HFF-Myc (cell line): ENCODE data around the gene LNPK.
"Not testable (repeated sequence)": the region's sequence is repeated elsewhere in the genome, so short reads cannot be mapped to it uniquely, and the experiment has no call there.

Experiments used
- DNase-seq: peaks from one replicate; pipeline ENCODE4 v3.0.0-alpha.2; 2011; ENCODE audit warnings: low read depth; ENCODE audit errors: extremely low read depth
- H3K4me3 ChIP-seq: replicated peaks from 2 replicates; pipeline ENCODE4 v1.5.1; 2011; ENCODE audit warnings: low read depth, mild to moderate bottlenecking, control low read depth, low read length
- TF ChIP-seq, protein P1 (sequence below): IDR thresholded peaks from 2 replicates; pipeline ENCODE4 v1.5.1; 2012; ENCODE audit warnings: mild to moderate bottlenecking, low read depth, low read length, control low read depth; ENCODE audit errors: missing control alignments

The LNPK gene

DNA sequence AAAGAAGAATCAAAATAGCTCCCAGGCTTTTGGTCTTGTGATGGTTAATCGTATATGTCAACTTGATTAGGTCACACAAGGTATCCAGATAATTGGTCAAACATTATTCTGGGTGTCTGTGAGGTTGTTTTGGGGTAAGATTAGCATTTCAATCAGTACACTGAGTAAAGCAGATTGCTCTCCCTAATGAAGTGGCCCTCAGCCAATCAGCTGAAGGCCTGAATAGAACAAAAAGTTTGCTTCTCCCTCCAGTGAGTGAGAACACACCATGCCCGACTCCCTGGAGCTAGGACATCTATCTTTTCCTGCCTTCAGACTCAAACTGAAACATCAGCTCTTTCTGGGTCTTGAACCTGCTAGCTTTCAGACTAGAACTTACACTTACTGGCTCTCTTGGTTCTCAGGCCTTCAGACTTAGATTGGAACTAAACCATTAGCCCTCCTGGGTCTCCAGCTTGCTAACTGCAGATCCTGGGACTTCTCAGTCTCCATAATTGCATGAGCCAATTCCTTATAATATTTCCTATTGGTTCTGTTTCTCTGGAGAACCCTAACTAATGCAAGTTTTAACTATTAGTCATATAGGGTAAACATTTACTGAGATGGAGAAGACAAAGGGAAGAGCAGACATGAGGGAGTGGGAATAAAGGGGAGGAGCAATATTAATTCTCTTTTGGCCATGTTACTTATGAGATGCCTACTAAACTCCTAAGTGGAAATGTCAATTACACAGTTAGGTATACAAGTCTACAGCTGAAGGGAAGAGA lies 25.5 kb downstream of the LNPK start:
- no peak for DNase-seq
- TF ChIP-seq, protein P1, sequence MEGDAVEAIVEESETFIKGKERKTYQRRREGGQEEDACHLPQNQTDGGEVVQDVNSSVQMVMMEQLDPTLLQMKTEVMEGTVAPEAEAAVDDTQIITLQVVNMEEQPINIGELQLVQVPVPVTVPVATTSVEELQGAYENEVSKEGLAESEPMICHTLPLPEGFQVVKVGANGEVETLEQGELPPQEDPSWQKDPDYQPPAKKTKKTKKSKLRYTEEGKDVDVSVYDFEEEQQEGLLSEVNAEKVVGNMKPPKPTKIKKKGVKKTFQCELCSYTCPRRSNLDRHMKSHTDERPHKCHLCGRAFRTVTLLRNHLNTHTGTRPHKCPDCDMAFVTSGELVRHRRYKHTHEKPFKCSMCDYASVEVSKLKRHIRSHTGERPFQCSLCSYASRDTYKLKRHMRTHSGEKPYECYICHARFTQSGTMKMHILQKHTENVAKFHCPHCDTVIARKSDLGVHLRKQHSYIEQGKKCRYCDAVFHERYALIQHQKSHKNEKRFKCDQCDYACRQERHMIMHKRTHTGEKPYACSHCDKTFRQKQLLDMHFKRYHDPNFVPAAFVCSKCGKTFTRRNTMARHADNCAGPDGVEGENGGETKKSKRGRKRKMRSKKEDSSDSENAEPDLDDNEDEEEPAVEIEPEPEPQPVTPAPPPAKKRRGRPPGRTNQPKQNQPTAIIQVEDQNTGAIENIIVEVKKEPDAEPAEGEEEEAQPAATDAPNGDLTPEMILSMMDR, result no peak
- no peak overlapping the region for H3K4me3 ChIP-seq

DNA sequence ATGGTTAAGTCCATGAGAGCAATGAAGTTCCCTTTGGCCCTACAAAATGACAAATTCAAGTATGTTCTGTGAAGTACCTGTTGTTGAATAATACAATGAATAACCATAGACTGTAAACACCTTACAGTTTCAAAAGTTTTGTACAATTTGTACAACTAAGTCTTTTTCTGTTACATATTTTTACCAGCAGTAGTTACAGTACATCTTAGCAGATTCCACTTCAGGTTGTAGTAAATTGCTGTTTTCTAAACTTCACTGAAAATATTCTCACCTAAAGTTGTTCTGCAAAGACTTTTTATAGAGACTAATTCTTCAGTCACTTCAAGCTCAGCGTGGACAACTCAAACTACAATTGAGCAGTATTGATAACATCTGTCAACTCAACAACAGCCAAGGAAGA lies 28.7 kb downstream of the LNPK start:
- no peak for DNase-seq
- TF ChIP-seq, protein P1, result no peak
- no peak overlapping the region for H3K4me3 ChIP-seq

DNA sequence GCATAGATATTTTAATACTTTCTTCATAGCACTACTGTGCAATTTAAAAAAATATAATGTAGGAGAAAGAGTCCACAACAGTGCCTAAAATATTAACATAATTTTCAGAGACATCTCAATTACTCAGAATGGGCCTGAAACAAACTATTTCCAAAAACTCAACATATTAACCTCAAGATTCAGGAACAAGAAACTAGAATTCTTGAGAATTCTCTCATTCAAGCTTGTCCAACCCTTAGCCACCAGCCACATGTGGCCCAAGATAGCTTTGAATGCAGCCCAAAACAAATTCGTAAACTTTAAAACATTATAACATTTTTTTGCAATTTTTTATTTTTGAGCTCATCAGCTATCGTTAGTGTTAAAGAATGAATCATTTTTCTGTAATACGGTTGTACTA lies 35.2 kb downstream of the LNPK start:
- TF ChIP-seq, protein P1, result no peak
- DNase-seq, result no peak
- H3K4me3 ChIP-seq, result no peak overlapping the region

DNA sequence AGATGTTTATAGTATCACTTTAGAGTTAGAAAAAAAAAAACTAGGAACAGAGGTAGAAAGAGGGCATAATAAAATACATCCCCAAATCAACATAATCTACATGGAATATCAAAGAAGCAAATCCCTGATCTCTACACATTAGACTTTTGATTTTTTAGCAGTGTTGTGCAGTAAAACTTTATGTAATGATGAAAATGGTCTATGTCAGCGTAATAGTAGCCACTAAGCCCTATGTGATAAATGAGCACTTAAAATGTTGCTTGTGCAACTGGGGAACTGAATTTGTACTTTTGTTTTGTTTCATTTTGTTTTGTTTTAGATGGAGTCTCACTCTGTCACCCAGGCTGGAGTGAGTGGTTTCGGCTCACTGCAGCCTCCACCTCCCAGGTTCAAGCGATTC lies 36.3 kb downstream of the LNPK start:
- no peak overlapping the region for H3K4me3 ChIP-seq
- TF ChIP-seq, protein P1, result no peak
- no peak for DNase-seq

DNA sequence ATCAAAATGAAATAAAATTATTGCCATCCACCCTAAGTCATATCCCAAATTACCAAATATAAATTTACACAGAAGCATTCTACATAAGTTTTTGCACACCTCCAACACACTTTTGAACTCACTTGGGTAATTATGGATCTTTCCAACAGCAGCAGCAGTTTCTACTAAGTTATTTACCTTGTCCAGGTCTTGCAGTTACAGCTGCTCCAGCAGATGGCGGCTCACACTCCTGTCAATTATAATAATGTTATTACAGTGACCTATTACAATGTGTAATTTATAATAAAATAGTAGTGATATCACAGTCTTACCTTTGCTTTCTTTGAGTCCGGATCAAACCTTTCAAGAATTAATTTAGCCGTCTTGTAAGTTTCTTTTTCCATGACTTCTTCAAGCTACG lies 37.9 kb downstream of the LNPK start:
- DNase-seq, result no peak
- TF ChIP-seq, protein P1, result no peak
- H3K4me3 ChIP-seq, result no peak overlapping the region

DNA sequence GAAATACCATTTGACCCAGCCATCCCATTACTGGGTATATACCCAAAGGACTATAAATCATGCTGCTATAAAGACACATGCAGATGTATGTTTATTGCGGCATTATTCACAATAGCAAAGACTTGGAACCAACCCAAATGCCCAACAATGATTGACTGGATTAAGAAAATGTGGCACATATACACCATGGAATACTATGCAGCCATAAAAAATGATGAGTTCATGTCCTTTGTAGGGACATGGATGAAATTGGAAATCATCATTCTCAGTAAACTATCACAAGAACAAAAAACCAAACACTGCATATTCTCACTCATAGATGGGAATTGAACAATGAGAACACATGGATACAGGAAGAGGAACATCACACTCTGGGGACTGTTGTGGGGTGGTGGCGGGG lies 38.9 kb downstream of the LNPK start:
- DNase-seq, H3K4me3 ChIP-seq: not testable (repeated sequence)

DNA sequence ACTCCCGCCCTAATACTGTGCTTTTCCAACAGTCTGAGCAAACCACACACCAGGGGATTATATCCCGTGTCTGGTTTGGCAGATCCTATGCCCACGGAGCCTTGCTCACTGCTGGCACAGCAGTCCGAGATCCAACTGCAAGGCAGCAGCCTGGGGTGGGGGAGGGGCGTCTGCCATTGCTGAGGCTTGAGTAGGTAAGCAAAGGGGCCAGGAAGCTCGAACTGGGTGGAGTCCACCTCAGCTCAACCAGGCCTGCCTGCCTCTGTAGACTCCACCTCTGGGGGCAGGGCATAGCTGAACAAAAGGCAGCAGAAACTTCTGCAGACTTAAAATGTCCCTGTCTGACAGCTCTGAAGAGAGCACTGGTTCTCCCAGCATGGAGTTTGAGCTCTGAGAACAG lies 44.2 kb downstream of the LNPK start:
- H3K4me3 ChIP-seq, result no peak overlapping the region
- no peak for DNase-seq
- TF ChIP-seq, protein P1, result no peak
